ENCODE results near the gene TOR3A.

DNA sequence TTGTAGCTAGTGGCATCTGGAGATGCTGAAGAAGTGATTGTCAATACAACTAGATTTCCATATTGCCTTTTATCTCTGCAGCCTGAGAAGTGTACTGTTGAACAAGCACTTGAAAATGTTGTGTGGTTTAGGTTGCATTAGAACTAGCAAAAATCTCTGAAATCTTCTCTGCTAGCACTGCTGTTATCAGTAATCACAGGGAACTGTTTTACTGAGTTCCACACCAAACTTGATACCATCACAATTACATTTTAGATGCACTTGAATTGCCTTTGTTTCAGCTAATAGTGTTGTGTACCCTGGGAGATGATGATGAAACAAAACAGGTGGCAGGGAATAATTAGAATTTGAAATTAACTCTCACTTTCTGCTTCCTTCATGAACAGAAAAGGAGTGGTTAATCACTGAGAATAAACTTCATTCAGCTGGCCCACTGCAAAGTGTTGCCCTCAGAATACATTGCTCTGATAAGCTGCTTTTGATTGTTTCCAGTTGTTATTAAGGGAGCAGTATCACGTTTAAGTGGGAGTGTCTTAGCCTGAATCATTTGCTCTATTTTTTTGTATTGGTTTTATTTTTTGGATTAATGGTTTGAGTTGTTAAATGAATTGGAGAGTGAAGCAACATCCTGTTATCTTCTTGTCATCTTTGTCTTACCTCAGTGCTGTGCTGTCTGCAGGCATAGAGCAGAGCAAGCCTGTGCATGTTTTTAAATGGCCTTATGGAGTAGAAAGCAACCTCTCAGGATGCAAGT, 43.2 kb upstream of the TOR3A start:
- TF ChIP-seq, protein P1, sequence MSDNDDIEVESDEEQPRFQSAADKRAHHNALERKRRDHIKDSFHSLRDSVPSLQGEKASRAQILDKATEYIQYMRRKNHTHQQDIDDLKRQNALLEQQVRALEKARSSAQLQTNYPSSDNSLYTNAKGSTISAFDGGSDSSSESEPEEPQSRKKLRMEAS (IDR thresholded peaks at IDR 0.05), result no peak
- no peak for TF ChIP-seq POLR2A (IDR thresholded peaks at IDR 0.05; ENCODE audit: low read length)
- no peak for TF ChIP-seq MYC (IDR thresholded peaks at IDR 0.05; ENCODE audit: borderline replicate concordance, low read length)
- no peak for TF ChIP-seq RCOR1 (IDR thresholded peaks at IDR 0.05; ENCODE audit: low read depth, low read length)
- TF ChIP-seq, protein P2, sequence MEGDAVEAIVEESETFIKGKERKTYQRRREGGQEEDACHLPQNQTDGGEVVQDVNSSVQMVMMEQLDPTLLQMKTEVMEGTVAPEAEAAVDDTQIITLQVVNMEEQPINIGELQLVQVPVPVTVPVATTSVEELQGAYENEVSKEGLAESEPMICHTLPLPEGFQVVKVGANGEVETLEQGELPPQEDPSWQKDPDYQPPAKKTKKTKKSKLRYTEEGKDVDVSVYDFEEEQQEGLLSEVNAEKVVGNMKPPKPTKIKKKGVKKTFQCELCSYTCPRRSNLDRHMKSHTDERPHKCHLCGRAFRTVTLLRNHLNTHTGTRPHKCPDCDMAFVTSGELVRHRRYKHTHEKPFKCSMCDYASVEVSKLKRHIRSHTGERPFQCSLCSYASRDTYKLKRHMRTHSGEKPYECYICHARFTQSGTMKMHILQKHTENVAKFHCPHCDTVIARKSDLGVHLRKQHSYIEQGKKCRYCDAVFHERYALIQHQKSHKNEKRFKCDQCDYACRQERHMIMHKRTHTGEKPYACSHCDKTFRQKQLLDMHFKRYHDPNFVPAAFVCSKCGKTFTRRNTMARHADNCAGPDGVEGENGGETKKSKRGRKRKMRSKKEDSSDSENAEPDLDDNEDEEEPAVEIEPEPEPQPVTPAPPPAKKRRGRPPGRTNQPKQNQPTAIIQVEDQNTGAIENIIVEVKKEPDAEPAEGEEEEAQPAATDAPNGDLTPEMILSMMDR (IDR thresholded peaks at IDR 0.05), result no peak
- TF ChIP-seq EP300 (IDR thresholded peaks at IDR 0.05), result no peak
- TF ChIP-seq, protein P3, sequence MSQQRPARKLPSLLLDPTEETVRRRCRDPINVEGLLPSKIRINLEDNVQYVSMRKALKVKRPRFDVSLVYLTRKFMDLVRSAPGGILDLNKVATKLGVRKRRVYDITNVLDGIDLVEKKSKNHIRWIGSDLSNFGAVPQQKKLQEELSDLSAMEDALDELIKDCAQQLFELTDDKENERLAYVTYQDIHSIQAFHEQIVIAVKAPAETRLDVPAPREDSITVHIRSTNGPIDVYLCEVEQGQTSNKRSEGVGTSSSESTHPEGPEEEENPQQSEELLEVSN (IDR thresholded peaks at IDR 0.05; ENCODE audit: borderline replicate concordance, low read depth), result no peak
- TF ChIP-seq, protein P4, sequence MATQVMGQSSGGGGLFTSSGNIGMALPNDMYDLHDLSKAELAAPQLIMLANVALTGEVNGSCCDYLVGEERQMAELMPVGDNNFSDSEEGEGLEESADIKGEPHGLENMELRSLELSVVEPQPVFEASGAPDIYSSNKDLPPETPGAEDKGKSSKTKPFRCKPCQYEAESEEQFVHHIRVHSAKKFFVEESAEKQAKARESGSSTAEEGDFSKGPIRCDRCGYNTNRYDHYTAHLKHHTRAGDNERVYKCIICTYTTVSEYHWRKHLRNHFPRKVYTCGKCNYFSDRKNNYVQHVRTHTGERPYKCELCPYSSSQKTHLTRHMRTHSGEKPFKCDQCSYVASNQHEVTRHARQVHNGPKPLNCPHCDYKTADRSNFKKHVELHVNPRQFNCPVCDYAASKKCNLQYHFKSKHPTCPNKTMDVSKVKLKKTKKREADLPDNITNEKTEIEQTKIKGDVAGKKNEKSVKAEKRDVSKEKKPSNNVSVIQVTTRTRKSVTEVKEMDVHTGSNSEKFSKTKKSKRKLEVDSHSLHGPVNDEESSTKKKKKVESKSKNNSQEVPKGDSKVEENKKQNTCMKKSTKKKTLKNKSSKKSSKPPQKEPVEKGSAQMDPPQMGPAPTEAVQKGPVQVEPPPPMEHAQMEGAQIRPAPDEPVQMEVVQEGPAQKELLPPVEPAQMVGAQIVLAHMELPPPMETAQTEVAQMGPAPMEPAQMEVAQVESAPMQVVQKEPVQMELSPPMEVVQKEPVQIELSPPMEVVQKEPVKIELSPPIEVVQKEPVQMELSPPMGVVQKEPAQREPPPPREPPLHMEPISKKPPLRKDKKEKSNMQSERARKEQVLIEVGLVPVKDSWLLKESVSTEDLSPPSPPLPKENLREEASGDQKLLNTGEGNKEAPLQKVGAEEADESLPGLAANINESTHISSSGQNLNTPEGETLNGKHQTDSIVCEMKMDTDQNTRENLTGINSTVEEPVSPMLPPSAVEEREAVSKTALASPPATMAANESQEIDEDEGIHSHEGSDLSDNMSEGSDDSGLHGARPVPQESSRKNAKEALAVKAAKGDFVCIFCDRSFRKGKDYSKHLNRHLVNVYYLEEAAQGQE (IDR thresholded peaks at IDR 0.05), result no peak

All from A549 (cell line).